ENCODE results near the gene SMARCD3. TPM values are rescaled to one million over a fixed set of nuclear protein-coding genes. Genes with fewer than 3 reads are reported as not detected.
A peak's percentile ranks its signal among the peaks of the same experiment; 100 is the strongest.

SMARCD3 gene
- total and polyA plus RNA-seq, 2 of the 13 experiments (the other 11 are each of a cell fraction or from before 2014, with no cell fraction given) = 0.20 to 0.62 TPM

DNA sequence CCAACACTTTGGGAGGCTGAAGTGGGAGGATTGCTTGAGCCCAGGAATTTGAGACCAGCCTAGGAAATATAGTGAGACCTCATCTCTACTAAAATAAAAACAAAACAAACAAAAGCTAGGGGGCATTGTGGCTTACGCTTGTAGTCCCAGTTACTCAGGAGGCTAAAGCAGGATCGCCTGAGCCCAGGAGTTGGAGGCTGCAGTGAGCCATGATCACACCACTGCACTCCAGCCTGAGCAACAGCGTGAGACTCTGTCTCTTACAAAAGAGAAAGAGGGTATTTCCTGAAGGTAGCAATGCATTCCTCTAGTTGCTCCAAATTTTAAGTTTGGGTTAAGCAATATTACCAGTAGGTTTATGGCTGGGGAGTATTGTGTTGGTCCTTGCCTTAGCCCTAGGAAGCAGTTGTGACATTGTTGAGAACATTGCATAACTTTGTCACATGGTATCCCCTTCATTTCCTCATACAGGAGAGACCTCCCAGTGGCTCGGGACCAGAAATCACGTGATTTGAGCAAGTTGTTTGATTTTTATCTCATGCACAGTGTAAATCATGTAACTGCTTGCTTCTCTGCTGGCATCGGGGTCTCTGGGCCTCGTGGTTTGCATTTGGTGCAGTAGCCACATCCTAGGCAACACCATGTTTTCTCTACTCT lies 23.3 kb upstream of the SMARCD3 start (continued):
- TF ChIP-seq, protein P1, sequence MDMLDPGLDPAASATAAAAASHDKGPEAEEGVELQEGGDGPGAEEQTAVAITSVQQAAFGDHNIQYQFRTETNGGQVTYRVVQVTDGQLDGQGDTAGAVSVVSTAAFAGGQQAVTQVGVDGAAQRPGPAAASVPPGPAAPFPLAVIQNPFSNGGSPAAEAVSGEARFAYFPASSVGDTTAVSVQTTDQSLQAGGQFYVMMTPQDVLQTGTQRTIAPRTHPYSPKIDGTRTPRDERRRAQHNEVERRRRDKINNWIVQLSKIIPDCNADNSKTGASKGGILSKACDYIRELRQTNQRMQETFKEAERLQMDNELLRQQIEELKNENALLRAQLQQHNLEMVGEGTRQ (IDR thresholded peaks at IDR 0.05; ENCODE audit: low read depth, low read length) = peak; percentile 82
- TF ChIP-seq, protein P1 (CRISPR knock-in tag; IDR thresholded peaks at IDR 0.05; ENCODE audit: borderline replicate concordance) = peak; percentile 63; the same call in 1 of the 2 replicates
- TF ChIP-seq ZMYM4 (CRISPR knock-in tag; IDR thresholded peaks at IDR 0.05) (no peak), CEBPG (CRISPR knock-in tag; IDR thresholded peaks at IDR 0.05) (peak; percentile 67), RFX3 (CRISPR knock-in tag; IDR thresholded peaks at IDR 0.05) (no peak), CEBPB (IDR thresholded peaks at IDR 0.05; ENCODE audit: borderline replicate concordance, low read depth, low read length) (peak; percentile 91), ZNF224 (CRISPR knock-in tag; IDR thresholded peaks at IDR 0.05) (no peak), KMT2B (CRISPR knock-in tag; IDR thresholded peaks at IDR 0.05) (no peak), RAD51 (IDR thresholded peaks at IDR 0.05; ENCODE audit: borderline replicate concordance) (peak; percentile 55; the same call in 1 of the 2 replicates)

DNA sequence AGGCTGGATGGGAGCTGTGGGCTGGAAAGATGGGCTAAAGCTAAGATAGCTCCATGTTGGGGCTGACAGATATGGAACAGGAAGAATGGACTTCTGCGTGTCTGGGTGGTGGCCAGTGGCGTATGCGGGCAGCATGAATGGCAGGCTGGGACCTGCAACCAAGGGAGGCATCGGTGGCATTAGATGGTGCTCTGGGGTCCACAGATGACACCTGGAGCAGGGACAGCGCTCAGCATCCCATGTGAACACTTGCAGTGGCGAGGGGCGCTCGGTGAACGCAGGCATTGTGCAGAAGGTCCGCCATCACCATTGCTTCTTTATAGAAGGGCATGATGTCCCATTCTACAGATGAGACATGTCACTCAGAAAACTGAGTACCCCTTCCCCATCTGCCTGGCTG lies 21.0 kb upstream of the SMARCD3 start:
- H3K36me3 ChIP-seq (replicated peaks in 1 of 2; ENCODE audit: control insufficient read depth in 1 of 2, insufficient read depth in 2 of 2, low read length in 2 of 2) = no peaks in the 10 kb centered on the region
- no peak overlapping the region for H3K4me3 ChIP-seq (replicated peaks in 1 of 3; ENCODE audit: insufficient read depth in 1 of 3, low read depth in 2 of 3, low read length in 3 of 3)
- peaks cover 9% of the 10 kb centered on the region; the same call in 1 of the 2 replicates for H3K4me1 ChIP-seq (ENCODE audit: insufficient read depth, low read length)
- FAIRE-seq (no peak), DNase-seq (ENCODE audit: low spot score) (no peak), ATAC-seq (no peak)
- H3K27ac ChIP-seq (ENCODE audit: extremely low read length, insufficient read depth, low read length) = no peak overlapping the region
- no peak overlapping the region for H3K9ac ChIP-seq (ENCODE audit: insufficient read depth, low read depth, low read length)
- no peaks in the 10 kb centered on the region for H4K20me1 ChIP-seq (ENCODE audit: insufficient read depth, low read length)
- intact Hi-C loops (cut with micrococcal nuclease; ENCODE audit: unreplicated experiment) (no loop called here), in situ Hi-C loops (cut with HindIII; ENCODE audit: extremely low pct_ligation_motif_present, low pct_unique_long_range_greater_than_20kb) (no loop called here)
- H3K4me2 ChIP-seq (ENCODE audit: low read depth, low read length) = no peak overlapping the region
- H3K79me2 ChIP-seq (ENCODE audit: insufficient read depth, low read length) = no peaks in the 10 kb centered on the region
- WGBS (ENCODE audit: low lambda C conversion rate) = 37% methylated on average over 5 of the region's 10 CpGs
- H3K9me3 ChIP-seq (ENCODE audit: low read length) = no peaks in the 10 kb centered on the region
- H2AFZ ChIP-seq (ENCODE audit: low read length) = no peak overlapping the region
- no TSS peak for BruUV-seq (replicated peaks)
- H3K27me3 ChIP-seq (ENCODE audit: control insufficient read depth in 1 of 2, insufficient read depth in 2 of 2, low read length in 2 of 2) = peaks cover 2 to 49% of the 10 kb centered on the region in 2 experiments; a peak in 3 of 5 replicates
- POLR2A ChIA-PET = no interaction called here
- CTCF ChIA-PET (ENCODE audit: low intra/inter-chr PET ratio, low total read pairs) = no interaction called here
- TF ChIP-seq HES4 (CRISPR knock-in tag; IDR thresholded peaks at IDR 0.05; ENCODE audit: borderline replicate concordance) = no peak
- TF ChIP-seq ARNT2 (CRISPR knock-in tag; IDR thresholded peaks at IDR 0.05; ENCODE audit: low read depth) = no peak
- TF ChIP-seq, protein P2, sequence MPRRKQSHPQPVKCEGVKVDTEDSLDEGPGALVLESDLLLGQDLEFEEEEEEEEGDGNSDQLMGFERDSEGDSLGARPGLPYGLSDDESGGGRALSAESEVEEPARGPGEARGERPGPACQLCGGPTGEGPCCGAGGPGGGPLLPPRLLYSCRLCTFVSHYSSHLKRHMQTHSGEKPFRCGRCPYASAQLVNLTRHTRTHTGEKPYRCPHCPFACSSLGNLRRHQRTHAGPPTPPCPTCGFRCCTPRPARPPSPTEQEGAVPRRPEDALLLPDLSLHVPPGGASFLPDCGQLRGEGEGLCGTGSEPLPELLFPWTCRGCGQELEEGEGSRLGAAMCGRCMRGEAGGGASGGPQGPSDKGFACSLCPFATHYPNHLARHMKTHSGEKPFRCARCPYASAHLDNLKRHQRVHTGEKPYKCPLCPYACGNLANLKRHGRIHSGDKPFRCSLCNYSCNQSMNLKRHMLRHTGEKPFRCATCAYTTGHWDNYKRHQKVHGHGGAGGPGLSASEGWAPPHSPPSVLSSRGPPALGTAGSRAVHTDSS (CRISPR knock-in tag; conservative IDR thresholded peaks at IDR 0.05) = no peak
- TF ChIP-seq ETV5 (CRISPR knock-in tag; IDR thresholded peaks at IDR 0.05; ENCODE audit: borderline replicate concordance) = no peak
- TF ChIP-seq, protein P3, sequence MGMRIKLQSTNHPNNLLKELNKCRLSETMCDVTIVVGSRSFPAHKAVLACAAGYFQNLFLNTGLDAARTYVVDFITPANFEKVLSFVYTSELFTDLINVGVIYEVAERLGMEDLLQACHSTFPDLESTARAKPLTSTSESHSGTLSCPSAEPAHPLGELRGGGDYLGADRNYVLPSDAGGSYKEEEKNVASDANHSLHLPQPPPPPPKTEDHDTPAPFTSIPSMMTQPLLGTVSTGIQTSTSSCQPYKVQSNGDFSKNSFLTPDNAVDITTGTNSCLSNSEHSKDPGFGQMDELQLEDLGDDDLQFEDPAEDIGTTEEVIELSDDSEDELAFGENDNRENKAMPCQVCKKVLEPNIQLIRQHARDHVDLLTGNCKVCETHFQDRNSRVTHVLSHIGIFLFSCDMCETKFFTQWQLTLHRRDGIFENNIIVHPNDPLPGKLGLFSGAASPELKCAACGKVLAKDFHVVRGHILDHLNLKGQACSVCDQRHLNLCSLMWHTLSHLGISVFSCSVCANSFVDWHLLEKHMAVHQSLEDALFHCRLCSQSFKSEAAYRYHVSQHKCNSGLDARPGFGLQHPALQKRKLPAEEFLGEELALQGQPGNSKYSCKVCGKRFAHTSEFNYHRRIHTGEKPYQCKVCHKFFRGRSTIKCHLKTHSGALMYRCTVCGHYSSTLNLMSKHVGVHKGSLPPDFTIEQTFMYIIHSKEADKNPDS (CRISPR knock-in tag; IDR thresholded peaks at IDR 0.05) = no peak
- TF ChIP-seq ZKSCAN5 (CRISPR knock-in tag; IDR thresholded peaks at IDR 0.05) = no peak
- TF ChIP-seq POLR2AphosphoS2 (IDR thresholded peaks at IDR 0.05; ENCODE audit: low read depth, low read length) = no peak
- TF ChIP-seq ZC3H13 (CRISPR knock-in tag; IDR thresholded peaks at IDR 0.05) = no peak
- TF ChIP-seq ZFP36L2 (CRISPR knock-in tag; IDR thresholded peaks at IDR 0.05) = no peak
- no peak for TF ChIP-seq SATB2 (CRISPR knock-in tag; IDR thresholded peaks at IDR 0.05)
- no peak for TF ChIP-seq GABPB1 (CRISPR knock-in tag; IDR thresholded peaks at IDR 0.05)

Data from HepG2 (cell line).